Suprapubic skin (tissue), 4 donors: ENCODE data around the gene MAPK14. TPM values are rescaled to one million over a fixed set of nuclear protein-coding genes. Genes with fewer than 3 reads are reported as not detected.
"Not testable (repeated sequence)": the region's sequence is repeated elsewhere in the genome, so short reads cannot be mapped to it uniquely, and the experiment has no call there.

Experiments used
- DNase-seq, 2 donors: peaks; one replicate each; pipeline ENCODE4 v3.0.0-alpha.2; 2019; ENCODE audit warnings: low spot score in 2 of 2
- H3K27ac ChIP-seq: fragments of 200-600 bp; sonication (generic); one replicate; pipeline ENCODE4 v1.5.1; 2019
- H3K27me3 ChIP-seq: fragments of 200-600 bp; sonication (generic); one replicate; pipeline ENCODE4 v1.5.1; 2019
- H3K36me3 ChIP-seq: fragments of 200-600 bp; sonication (generic); one replicate; pipeline ENCODE4 v1.5.1; 2019
- H3K4me1 ChIP-seq: fragments of 200-600 bp; sonication (generic); one replicate; pipeline ENCODE4 v1.5.1; 2019
- H3K4me3 ChIP-seq: fragments of 200-600 bp; sonication (generic); one replicate; pipeline ENCODE4 v1.5.1; 2019; ENCODE audit warnings: mild to moderate bottlenecking
- H3K9me3 ChIP-seq: fragments of 200-600 bp; sonication (generic); one replicate; pipeline ENCODE4 v1.5.1; 2019
- CTCF ChIP-seq, 2 donors: fragments of 200-600 bp in 1 of 2; fragments of 450-650 bp in 1 of 2; sonication (generic) in 1 of 2; IDR thresholded peaks; one replicate each; pipeline ENCODE4 v1.5.1; 2016 to 2019; ENCODE audit warnings: antibody characterized with exemption in 2 of 2, mild to moderate bottlenecking in 1 of 2, moderate library complexity in 1 of 2
- EP300 ChIP-seq: sonication (generic); formaldehyde crosslinking; IDR thresholded peaks from one replicate; pipeline ENCODE4 v1.6.1; 2017; ENCODE audit warnings: antibody characterized with exemption
- POLR2A ChIP-seq, 2 donors: fragments of 450-650 bp; IDR thresholded peaks; one replicate each; pipeline ENCODE4 v1.6.1; 2017; ENCODE audit warnings: antibody characterized with exemption in 2 of 2, mild to moderate bottlenecking in 2 of 2, moderate library complexity in 2 of 2
- POLR2AphosphoS5 ChIP-seq, 3 donors: sonication (generic); formaldehyde crosslinking; IDR thresholded peaks; one replicate each; pipeline ENCODE4 v1.6.1; 2017; ENCODE audit warnings: antibody characterized with exemption in 3 of 3
- WGBS: methylation state at CpG from one replicate; pipeline ENCODE4 v1.1.5; 2018; 5-methylcytosine and 5-hydroxymethylcytosine counted together
- total RNA-seq, 4 donors: library from RNA; depleted of rRNA; stranded (reverse); fragments of >200 nt; gene quantifications; one replicate each; pipeline ENCODE4 v1.1.0, GENCODE V29; 2016

MAPK14 gene
- total RNA-seq, 4 donors from 2014 or later, result 51.7 to 105 (median 57.8) TPM

GRCh38 chr6:36079601-36080000, 52.0 kb downstream of the MAPK14 start:
- Histone ChIP-seq H3K27ac (no peak overlapping the region), H3K4me3 (no peak overlapping the region), H3K9me3 (no peaks in the 10 kb centered on the region), H3K36me3 (peaks cover 75% of the 10 kb centered on the region), H3K4me1 (no peaks in the 10 kb centered on the region), H3K27me3 (no peaks in the 10 kb centered on the region)
- 83% methylated on average over 2 of the region's 2 CpGs for WGBS
- TF ChIP-seq POLR2A (IDR thresholded peaks at IDR 0.05) (no peak), EP300 (no peak), CTCF (IDR thresholded peaks at IDR 0.05) (no peak), POLR2AphosphoS5 (IDR thresholded peaks at IDR 0.05) (no peak)
- DNase-seq, result no peak

GRCh38 chr6:36082318-36082717, 54.7 kb downstream of the MAPK14 start:
- Histone ChIP-seq H3K27ac (no peak overlapping the region), H3K4me1 (no peaks in the 10 kb centered on the region), H3K27me3 (no peaks in the 10 kb centered on the region), H3K36me3 (peaks cover 69% of the 10 kb centered on the region), H3K9me3 (no peaks in the 10 kb centered on the region), H3K4me3 (no peak overlapping the region)
- 100% methylated on average over 1 of the region's 1 CpG for WGBS
- DNase-seq, result no peak
- no peak for TF ChIP-seq POLR2A (IDR thresholded peaks at IDR 0.05)
- no peak for TF ChIP-seq POLR2AphosphoS5 (IDR thresholded peaks at IDR 0.05)
- TF ChIP-seq CTCF (IDR thresholded peaks at IDR 0.05), result no peak
- no peak for TF ChIP-seq EP300

- Histone ChIP-seq H3K27me3 (no peaks in the 10 kb centered on the region), H3K9me3 (no peaks in the 10 kb centered on the region), H3K4me3 (no peak overlapping the region), H3K36me3 (peaks cover 62% of the 10 kb centered on the region), H3K27ac (no peak overlapping the region), H3K4me1 (no peaks in the 10 kb centered on the region)
- WGBS, result no CpG with 5 or more reads among the region's 3 CpGs
- no peak for TF ChIP-seq CTCF (IDR thresholded peaks at IDR 0.05)
- TF ChIP-seq POLR2AphosphoS5 (IDR thresholded peaks at IDR 0.05), result no peak
- no peak for TF ChIP-seq EP300
- TF ChIP-seq POLR2A (IDR thresholded peaks at IDR 0.05), result no peak
- no peak for DNase-seq
These were observed 55.8 kb downstream of the MAPK14 start for GRCh38 chr6:36083446-36083845.

- 78% methylated on average over 5 of the region's 5 CpGs for WGBS
- not testable (repeated sequence) for H3K27me3 ChIP-seq, H3K9me3 ChIP-seq, DNase-seq, H3K4me3 ChIP-seq, H3K27ac ChIP-seq, H3K4me1 ChIP-seq
- H3K36me3 ChIP-seq, result peaks cover 32% of the 10 kb centered on the region
These were observed 60.6 kb downstream of the MAPK14 start for GRCh38 chr6:36088204-36088603.

- no peaks in the 10 kb centered on the region for H3K9me3 ChIP-seq
- peaks cover 24% of the 10 kb centered on the region for H3K36me3 ChIP-seq
- 95% methylated on average over 5 of the region's 5 CpGs for WGBS
- no peaks in the 10 kb centered on the region for H3K27me3 ChIP-seq
- DNase-seq, result no peak
- no peaks in the 10 kb centered on the region for H3K4me1 ChIP-seq
- no peak for TF ChIP-seq POLR2AphosphoS5 (IDR thresholded peaks at IDR 0.05)
- no peak for TF ChIP-seq CTCF (IDR thresholded peaks at IDR 0.05)
- TF ChIP-seq POLR2A (IDR thresholded peaks at IDR 0.05), result no peak
- TF ChIP-seq EP300, result no peak
- no peak overlapping the region for H3K4me3 ChIP-seq
- no peak overlapping the region for H3K27ac ChIP-seq
These were observed 61.4 kb downstream of the MAPK14 start for GRCh38 chr6:36089048-36089447.

- no peak for DNase-seq
- peaks cover 24% of the 10 kb centered on the region for H3K36me3 ChIP-seq
- no peaks in the 10 kb centered on the region for H3K9me3 ChIP-seq
- 91% methylated on average over 2 of the region's 2 CpGs for WGBS
- TF ChIP-seq POLR2AphosphoS5 (IDR thresholded peaks at IDR 0.05) (no peak), EP300 (no peak), POLR2A (IDR thresholded peaks at IDR 0.05) (no peak), CTCF (IDR thresholded peaks at IDR 0.05) (no peak)
- no peak overlapping the region for H3K27ac ChIP-seq
- peaks cover 10% of the 10 kb centered on the region for H3K4me1 ChIP-seq
- H3K27me3 ChIP-seq, result no peaks in the 10 kb centered on the region
- H3K4me3 ChIP-seq, result no peak overlapping the region
These were observed 66.6 kb downstream of the MAPK14 start for GRCh38 chr6:36094238-36094637.
